ENCODE data around the gene PIANP.

Gene PIANP

GRCh38 chr12:6646276-6647082, 54.1 kb downstream of the PIANP start:
- no peak overlapping the region for H3K27ac ChIP-seq (ENCODE audit: low read length)
- no peak overlapping the region for H3K4me2 ChIP-seq (ENCODE audit: insufficient read depth, low read length)
- H2AFZ ChIP-seq (ENCODE audit: low read depth, low read length): no peak overlapping the region
- no peak for TF ChIP-seq EZH2 (IDR thresholded peaks at IDR 0.05; ENCODE audit: borderline replicate concordance, low read depth, low read length, severe bottlenecking)
- no peak overlapping the region for H3K9ac ChIP-seq (ENCODE audit: low read depth, low read length)
- H3K4me3 ChIP-seq (ENCODE audit: low read depth in 1 of 2, low read length in 2 of 2): no peak overlapping the region
- no peaks in the 10 kb centered on the region for H3K27me3 ChIP-seq (ENCODE audit: insufficient read depth, low read length, poor library complexity)
- no peak for DNase-seq
- H4K20me1 ChIP-seq (ENCODE audit: insufficient read depth, low read length): no peaks in the 10 kb centered on the region
- peaks cover 25% of the 10 kb centered on the region for H3K36me3 ChIP-seq (ENCODE audit: insufficient read depth, low read length)
- H3K79me2 ChIP-seq (ENCODE audit: insufficient read depth, low read length): no peaks in the 10 kb centered on the region
- H3K4me1 ChIP-seq (ENCODE audit: insufficient read depth, low read length): no peaks in the 10 kb centered on the region; the same call in 1 of the 2 replicates
- H3K9me3 ChIP-seq (ENCODE audit: insufficient read depth, low read length, severe bottlenecking): no peaks in the 10 kb centered on the region
- no peak for ATAC-seq (ENCODE audit: insufficient read depth, low read depth)

DNA sequence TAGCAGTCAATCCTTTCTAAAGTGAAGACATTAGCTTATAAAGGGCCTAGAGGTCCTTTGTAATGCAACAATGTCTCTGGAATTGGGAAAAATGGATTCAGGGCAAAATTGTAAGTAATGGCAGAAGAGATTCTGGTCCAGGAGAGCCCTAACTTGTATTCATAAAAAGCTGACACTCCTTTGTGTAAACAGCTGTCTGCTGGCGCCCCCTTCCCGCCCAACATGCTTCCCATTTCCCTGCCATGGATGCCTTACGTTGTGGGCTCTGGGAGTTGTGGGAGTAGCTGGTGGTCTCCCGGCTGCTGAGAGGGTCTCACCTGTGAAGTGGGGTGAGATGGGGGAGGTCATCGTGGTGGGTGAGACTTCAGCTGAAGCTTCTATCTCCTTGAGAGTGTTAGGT, 55.7 kb downstream of the PIANP start:
- H4K20me1 ChIP-seq (ENCODE audit: insufficient read depth, low read length): no peaks in the 10 kb centered on the region
- DNase-seq: no peak
- no peak overlapping the region for H3K9ac ChIP-seq (ENCODE audit: low read depth, low read length)
- H2AFZ ChIP-seq (ENCODE audit: low read depth, low read length): no peak overlapping the region
- peak; percentile 42; the same call in 2 of the 3 replicates for ATAC-seq (ENCODE audit: insufficient read depth, low read depth)
- H3K27ac ChIP-seq (ENCODE audit: low read length): no peak overlapping the region
- no peaks in the 10 kb centered on the region for H3K27me3 ChIP-seq (ENCODE audit: insufficient read depth, low read length, poor library complexity)
- H3K79me2 ChIP-seq (ENCODE audit: insufficient read depth, low read length): no peaks in the 10 kb centered on the region
- H3K4me1 ChIP-seq (ENCODE audit: insufficient read depth, low read length): no peaks in the 10 kb centered on the region; the same call in 1 of the 2 replicates
- H3K4me3 ChIP-seq (ENCODE audit: low read depth in 1 of 2, low read length in 2 of 2): no peak overlapping the region
- peak; percentile 57 for TF ChIP-seq CTCF (IDR thresholded peaks at IDR 0.05; ENCODE audit: borderline replicate concordance, extremely low read depth, low read length, poor library complexity, severe bottlenecking)
- no peak for TF ChIP-seq EZH2 (IDR thresholded peaks at IDR 0.05; ENCODE audit: borderline replicate concordance, low read depth, low read length, severe bottlenecking)
- H3K9me3 ChIP-seq (ENCODE audit: insufficient read depth, low read length, severe bottlenecking): no peaks in the 10 kb centered on the region
- peaks cover 9% of the 10 kb centered on the region for H3K36me3 ChIP-seq (ENCODE audit: insufficient read depth, low read length)
- no peak overlapping the region for H3K4me2 ChIP-seq (ENCODE audit: insufficient read depth, low read length)

GRCh38 chr12:6644257-6644596, 56.4 kb downstream of the PIANP start:
- Histone ChIP-seq H3K4me1 (ENCODE audit: insufficient read depth, low read length) (no peaks in the 10 kb centered on the region; the same call in 1 of the 2 replicates), H3K9ac (ENCODE audit: low read depth, low read length) (no peak overlapping the region), H3K4me2 (ENCODE audit: insufficient read depth, low read length) (no peak overlapping the region)

More at GRCh38 chr12:6644257-6644596, 56.4 kb downstream of the PIANP start:
- no peak for TF ChIP-seq CTCF (IDR thresholded peaks at IDR 0.05; ENCODE audit: borderline replicate concordance, extremely low read depth, low read length, poor library complexity, severe bottlenecking)
- no peak for TF ChIP-seq EZH2 (IDR thresholded peaks at IDR 0.05; ENCODE audit: borderline replicate concordance, low read depth, low read length, severe bottlenecking)
- Histone ChIP-seq H4K20me1 (ENCODE audit: insufficient read depth, low read length) (no peaks in the 10 kb centered on the region), H3K36me3 (ENCODE audit: insufficient read depth, low read length) (peaks cover 8% of the 10 kb centered on the region), H3K9me3 (ENCODE audit: insufficient read depth, low read length, severe bottlenecking) (no peaks in the 10 kb centered on the region), H3K27ac (ENCODE audit: low read length) (no peak overlapping the region), H2AFZ (ENCODE audit: low read depth, low read length) (0 out of 2 replicates have a peak overlapping the region, but pooled peaks have one; percentile 24), H3K79me2 (ENCODE audit: insufficient read depth, low read length) (no peaks in the 10 kb centered on the region), H3K4me3 (ENCODE audit: low read depth in 1 of 2, low read length in 2 of 2) (no peak overlapping the region), H3K27me3 (ENCODE audit: insufficient read depth, low read length, poor library complexity) (no peaks in the 10 kb centered on the region)
- DNase-seq: no peak
- no peak for ATAC-seq (ENCODE audit: insufficient read depth, low read depth)
